B cell (primary cell): ENCODE results near the gene ZNF598.

Source experiments
- CTCF ChIP-seq: fragments of 200-600 bp; IDR thresholded peaks from one replicate; pipeline ENCODE4 v1.8.0; 2022; ENCODE audit warnings: antibody characterized with exemption, mild to moderate bottlenecking
- EZH2 ChIP-seq: IDR thresholded peaks from 2 replicates; pipeline ENCODE4 v1.6.1; 2012; ENCODE audit warnings: borderline replicate concordance, low read depth, mild to moderate bottlenecking, moderate library complexity, low read length; ENCODE audit not compliant: insufficient read depth, poor library complexity, severe bottlenecking

DNA sequence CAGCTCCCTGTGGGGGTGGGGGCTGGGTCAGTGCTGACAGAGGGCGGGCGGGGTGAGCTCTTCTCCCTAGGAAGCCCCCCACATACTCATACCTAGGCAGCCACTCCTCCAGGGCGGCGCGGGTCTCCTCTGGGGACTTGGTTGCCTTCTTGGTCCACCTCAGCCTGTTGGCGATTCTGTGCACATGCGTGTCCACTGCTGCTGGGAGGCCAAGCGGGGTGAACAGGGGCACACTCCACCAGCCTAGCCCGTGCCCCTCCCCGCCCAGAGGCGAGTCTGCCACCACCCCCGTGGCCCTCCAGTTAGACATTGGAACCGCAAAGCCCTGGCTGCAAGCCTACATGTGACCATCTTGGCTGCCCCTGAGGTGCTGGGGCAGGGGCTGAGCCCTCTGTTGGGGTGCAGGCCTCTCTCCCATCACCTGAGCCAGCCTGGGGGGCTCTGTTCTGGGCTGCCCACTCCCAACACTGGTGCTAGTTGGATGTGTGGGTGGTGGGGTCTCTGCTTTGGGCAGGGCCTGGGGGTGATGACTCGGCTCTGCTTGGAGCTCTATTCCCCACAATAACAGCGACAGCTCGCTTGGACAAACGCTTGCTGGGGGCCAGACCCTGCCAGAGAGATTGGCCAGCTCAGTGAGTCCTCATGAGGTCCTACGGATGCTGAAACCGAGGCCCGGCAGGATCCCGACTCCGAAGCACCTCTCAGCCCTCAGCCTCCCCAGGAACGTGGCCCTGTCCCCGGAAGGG is 30.6 kb upstream of the ZNF598 start:
- TF ChIP-seq CTCF = no peak
- TF ChIP-seq EZH2 = no peak
